DMS53 treated with DMSO at 0.1 percent for 48 hours (cell line): ENCODE data around the gene DYNLRB1.
"Not testable (repeated sequence)": the region's sequence is repeated elsewhere in the genome, so short reads cannot be mapped to it uniquely, and the experiment has no call there.

Experiments used
- DNase-seq: peaks from one replicate; lab custom pipeline; 2025; ENCODE audit not compliant: unreplicated experiment; lab: John Stamatoyannopoulos, UW

DYNLRB1 gene

DNA sequence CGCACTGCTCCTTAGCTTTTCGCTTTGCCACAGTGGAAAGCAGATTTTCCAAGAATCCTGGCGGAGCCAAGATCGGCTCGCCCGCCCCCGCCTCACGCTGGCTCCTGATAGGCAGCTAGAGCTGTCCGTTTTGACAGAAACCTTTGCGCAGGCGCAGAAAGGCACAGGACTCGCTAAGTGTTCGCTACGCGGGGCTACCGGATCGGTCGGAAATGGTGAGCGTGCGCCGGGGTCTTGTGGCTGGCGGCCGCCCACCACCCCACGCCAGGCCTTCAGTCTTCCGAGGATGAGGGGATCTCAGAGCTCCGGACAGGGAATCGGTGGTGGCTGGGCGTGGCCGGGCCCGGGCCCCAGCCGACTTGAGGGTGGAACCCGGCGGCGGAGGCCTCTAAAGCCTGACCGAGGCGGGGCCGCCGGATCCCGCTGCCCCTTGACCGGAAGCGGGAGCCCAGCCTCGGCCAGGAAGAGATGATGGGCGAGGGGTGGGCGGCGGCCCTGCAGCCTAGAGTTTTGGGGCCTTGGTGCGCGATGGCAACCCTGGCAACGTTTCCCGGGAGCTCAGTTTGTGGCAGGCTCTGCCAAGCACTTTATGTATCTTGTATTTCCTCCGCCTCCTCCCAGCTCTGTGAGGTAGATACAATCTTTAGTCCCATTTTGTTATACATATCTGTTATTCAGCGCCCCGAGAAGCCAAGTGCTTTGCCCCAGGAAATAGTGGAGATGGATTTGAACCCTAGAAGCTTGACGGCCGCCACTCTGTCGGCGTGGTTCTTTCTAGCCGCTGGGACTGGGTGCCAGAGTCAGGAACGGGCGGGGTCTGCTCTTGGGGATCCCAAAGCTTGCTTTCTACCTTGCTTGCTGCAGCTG is at the start of gene DYNLRB1:
TSS of gene DYNLRB1 (plus strand) at position 176 of the 867 bp plus-strand sequence. CDS start at position 213, 37 bp downstream.
- peak; percentile 87 for DNase-seq

DNA sequence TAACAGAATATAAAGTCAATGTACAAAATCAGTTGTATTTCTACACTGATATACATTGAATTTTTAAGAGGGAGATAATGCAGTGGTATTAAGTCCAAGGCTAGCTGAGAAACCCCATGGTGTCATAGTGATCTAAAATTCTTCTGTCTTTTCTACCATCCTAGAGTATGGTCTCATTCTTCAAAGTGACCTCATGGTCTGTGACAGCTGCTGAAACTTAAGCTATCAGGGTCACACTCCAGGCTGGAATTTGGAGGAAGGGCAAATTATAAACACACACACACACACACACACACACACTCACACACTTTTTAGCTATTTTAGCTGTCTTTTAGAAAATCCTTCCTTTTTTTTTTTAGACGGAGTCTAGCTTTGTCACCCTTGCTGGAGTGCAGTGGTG is 47.3 kb upstream of the DYNLRB1 start:
- no peak for DNase-seq

DNA sequence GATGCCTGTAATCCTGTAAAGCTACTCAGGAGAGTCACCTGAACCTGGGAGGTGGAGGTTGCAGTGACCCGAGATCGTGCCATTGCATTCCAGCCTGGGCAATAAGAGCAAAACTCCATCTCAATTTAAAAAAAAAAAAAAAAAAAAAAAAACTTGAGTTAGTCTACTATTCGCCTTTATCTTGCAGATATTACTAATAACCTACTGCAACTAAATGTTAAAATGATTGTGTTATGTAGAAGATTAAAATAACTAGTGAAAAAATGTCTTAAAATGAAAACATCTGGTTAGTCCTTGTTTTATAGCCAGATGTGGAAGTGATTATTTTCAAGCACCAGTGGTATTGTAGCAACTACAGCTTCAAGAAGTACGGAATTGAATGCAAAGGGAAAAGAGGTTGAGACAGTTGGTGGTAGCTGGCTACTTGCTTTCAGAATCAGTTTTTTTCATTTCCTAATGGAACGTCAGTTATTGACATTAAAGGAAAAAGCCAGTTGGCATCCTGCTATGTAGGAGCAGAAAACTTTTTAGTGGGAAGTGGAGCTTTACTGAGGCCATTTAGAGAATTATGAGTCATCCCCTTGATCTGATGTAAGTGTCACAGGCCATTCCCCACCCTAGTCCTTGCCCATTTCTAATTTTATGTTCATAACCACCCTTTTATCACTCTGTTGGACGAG is 43.8 kb upstream of the DYNLRB1 start:
- DNase-seq = no peak

DNA sequence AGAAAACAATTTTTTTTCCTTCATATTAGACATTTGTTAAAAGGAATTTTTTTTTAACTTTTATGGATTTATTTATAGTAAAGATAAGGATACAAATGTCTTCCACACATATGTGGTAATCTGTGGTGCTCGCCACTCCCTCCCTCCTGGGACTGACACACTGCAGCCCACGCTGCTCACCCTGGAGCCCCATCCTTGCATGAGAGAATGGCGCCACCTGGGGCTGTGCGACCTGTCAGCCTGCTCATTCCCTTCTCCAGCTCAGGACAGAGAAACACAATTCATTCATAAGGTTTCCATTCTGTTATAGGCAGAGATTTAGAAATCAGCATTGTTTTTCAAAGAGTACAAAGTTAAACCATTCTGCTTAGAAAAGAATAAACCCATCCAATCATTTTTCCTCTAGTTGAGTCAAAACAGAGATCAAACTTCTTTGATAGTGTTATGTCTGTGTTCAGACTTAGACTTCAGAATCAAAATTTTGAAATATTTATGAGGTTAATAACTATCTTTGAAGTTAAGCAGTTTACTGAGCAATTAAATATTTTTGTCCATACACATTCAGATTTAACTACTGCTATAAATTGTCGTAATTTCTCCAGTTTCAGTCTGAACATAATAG is 42.8 kb upstream of the DYNLRB1 start:
- peak; percentile 18 for DNase-seq

DNA sequence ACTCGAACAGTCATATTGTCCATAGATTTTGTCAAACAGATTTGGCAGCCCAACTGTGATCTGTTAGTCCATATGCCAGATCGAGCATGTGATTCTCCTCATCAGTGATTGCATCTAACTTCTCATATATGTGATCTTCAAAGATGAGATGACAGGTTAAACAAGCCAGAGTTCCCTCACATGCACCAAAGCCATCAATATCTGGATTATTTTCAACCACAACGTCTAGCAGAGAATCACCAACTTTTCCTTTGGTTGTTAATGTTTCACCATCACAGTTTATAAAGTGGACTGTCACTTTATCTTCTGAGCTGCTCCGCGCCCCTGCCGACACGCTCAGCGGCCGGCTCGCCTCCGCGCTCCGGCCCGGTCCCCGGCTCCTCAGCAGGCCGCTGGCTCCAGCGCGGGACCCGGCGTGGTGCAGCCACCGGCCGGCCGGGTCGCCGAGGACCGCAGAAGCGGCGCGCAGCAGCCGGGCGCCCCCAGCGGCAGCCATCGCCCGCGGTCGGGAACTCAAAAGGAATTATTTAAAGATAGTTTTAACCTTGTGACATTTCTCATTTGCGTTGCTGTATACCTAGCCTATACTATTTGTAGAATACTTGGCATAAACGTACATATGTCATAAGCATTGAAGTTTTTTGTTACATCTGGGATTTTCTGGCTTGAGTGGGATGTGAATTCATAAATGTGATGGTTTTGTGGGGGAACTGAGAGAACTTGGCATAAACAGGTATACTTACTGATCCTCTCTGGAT is 40.1 kb upstream of the DYNLRB1 start:
- DNase-seq = no peak

DNA sequence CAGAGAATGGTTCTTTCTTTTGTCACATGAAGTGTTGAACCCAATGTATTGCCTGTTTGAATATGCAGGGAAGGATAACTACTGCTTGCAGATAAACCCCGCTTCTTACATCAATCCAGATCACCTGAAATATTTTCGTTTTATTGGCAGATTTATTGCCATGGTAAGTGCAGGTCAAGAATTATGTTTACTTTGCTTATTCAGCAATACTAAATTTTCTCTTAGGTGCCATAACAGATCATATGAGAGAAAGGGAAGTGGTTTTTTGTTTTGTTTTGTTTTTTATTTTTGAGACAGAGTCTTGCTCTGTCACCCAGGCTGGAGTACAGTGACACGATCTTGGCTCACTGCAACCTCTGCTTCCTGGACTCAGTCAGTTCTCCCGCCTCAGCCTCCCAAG is 36.6 kb upstream of the DYNLRB1 start:
- no peak for DNase-seq

DNA sequence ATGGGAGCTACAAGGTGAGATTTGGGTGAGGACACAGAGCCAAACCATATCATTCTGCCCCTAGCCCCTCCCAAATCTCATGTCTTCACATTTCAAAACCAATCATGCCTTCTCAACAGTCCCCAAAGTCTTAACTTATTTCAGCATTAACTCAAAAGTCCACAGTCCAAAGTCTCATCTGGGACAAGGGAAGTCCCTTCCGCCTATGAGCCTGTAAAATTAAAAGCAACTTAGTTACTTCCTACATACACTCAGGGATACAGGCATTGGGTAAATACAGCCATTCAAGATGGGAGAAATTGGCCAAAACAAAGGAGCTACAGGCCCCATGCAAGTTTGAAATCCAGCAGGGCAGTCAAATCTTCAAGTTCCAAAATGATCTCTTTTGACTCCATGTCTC is 34.1 kb upstream of the DYNLRB1 start:
- DNase-seq = not testable (repeated sequence)

DNA sequence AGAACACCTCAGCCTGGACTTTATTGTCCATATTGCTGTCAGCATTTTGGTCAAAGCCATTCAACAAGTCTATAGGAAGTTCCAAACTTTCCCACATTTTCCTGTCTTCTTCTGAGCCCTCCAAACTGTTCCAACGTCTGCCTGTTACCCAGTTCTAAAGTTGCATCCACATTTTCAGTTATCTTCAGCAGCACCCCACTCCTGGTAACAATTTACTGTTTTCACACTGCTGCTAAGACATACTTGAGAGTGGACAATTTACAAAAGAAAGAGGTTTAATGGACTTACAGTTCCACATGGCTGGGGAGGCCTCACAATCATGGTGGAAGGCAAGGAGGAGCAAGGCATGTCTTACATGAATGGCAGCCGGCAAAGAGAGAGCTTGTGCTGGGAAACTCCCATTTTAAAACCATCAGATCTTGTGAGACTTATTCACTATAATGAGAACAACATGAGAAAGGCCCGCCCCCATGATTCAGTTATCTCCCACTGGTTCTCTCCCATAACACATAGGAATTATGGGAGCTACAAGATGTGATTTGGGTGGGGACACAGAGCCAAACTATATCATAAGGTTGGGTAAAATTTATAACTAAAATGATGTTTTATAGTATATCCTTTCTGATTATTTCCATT is 32.5 kb upstream of the DYNLRB1 start:
- not testable (repeated sequence) for DNase-seq

DNA sequence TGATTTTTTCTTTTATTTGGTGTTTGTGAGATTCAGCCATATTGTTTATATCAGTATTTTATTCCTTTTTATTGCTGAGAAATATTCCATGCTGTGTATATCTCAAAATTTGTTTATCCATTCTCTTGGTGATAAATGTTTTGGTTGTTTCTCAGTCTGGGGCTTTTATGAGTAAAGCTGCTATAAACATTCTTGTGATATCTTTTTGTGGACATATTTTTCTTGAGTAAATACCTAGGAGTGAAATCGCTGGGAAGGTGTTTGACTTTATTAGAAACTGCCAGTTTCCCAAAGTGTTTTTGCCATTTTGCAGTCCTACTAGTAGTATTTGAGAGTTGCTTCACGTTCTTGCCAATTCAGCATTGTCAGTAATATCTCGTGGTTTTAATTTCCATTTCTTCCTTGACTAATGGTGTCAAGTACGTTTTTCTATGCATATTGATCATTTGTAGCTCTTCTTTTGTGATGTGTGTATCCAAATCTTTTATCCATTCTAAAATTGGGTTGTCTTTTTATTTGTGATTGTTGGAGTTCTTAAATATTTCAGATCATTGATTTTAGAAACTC is 31.1 kb upstream of the DYNLRB1 start:
- DNase-seq = no peak

DNA sequence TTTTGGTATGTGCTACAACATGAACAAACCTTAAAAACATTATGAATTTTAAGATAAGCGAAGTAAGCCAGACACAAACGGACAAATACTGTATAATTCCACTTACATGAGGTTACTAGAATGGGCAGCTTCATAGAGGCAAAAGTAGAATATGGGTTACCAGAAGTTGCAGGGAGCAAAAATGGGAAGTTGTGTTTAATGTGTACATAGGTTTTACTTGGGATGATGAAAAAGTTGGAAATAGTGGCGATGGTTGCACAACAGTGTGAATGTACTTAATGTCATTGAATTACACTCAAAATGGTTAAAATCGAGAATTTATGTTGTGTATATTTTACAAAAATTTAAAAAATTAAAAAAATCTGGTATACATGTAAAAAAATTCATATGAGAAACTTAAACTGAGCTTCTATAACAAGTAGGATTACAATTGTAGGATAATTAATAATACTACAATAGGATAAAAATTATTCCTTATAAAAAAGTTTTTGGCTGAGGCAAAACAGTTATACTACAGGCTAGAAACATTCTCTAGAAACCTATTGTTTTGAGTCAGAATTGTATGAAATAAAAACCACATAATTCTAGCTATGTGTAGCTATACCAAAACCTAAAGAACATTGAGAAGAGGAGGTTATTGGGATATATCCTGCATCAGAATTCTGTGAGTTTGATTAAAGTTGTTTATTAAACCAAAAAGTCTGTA is 24.8 kb upstream of the DYNLRB1 start:
- DNase-seq = no peak

DNA sequence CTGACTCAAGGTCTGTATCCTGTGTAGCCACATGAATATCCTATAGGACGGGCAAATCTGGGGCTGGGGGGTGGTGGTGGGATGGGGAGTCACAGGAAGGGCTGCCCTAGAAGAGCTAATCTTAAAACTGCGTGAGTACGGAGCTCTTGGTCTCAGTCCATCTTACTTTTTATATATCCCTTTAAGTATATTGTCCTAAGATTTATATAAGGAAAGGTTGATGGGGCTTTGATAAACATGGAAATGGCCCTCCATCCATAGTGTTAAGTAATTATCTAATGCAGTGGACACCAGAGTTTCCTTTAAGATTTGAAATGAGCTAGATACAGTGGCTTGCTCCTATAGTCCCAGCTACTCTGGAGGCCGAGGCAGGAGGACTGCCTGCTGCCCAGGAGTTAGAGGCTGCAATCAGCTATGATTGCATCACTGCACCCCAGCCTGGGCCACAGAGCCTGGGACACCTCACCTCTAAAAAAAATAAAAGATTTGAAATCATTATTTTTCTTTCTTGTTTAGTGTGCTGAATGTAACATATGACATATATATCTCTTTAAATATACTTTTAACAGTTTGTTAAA is 24.2 kb upstream of the DYNLRB1 start:
- no peak for DNase-seq

DNA sequence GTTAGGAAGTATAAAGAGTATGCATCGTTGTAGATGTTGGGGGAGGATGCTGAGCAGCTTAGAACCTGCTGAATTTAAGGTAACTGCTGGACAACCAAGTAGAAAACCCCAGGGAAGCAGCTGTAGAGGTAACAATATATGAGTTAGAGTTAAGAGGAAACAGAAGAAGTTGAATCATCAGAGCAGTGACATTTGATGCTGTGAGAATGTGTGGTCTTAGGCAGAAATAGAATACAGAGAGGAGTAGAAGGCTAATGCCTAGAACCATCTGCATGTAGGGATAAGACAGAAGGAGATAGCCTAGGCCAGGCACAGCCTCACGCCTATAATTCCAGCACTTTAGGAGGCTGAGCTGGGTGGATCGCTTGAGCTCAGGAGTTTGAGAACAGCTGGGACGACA is 22.6 kb upstream of the DYNLRB1 start:
- DNase-seq = no peak

DNA sequence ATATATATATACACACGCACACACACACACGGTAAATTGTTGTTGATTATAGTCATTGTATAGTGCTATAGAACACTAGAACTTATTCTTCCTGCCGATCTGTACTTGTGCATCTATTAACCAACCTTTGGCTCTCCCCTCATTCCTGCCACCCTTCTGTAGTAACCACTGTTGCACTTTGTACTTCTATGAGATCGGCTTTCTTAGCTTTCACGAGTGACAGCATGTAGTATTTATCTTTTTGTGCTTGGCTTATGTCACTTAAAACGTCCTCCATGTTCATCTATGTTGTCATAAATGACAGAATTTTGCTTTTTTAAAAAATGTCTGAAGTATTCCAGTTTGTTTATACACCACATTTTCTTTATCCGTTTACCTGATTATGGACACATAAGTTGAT is 20.9 kb upstream of the DYNLRB1 start:
- no peak for DNase-seq

DNA sequence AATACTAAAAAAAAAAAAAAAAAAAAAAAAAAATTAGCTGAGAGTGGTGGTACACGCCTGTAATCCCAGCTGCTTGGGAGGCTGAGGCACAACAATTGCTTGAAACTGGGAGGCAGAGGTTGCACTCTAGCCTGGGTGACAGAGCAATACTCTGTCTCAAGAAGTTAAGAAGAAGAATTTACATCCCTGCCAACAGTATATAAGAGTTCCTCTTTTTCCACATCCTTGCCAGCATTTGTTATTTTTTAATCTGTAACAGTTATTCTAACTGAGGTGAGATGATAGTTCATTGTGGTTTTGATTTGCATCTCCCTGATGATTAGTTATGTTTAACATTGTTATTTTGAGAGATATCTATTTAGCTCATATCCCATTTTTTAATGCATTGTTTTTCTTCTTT is 20.3 kb upstream of the DYNLRB1 start:
- DNase-seq = no peak

DNA sequence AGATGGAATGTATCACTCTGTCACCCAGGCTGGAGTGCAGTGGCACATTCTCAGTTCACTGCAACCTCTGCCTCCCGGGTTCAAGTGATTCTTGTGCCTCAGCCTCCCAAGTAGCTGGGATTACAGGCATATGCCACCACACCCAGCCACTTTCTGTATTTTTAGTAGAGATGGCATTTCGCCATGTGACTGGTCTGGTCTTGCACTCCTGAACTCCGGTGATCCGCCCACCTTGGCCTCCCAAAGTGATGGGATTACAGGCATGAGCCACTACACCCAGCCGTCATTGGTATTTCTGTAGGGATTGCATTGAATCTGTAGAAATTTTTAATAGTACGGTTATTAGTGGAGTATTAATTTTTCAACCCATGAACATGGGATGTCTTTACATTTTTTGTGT is 18.6 kb upstream of the DYNLRB1 start:
- not testable (repeated sequence) for DNase-seq

DNA sequence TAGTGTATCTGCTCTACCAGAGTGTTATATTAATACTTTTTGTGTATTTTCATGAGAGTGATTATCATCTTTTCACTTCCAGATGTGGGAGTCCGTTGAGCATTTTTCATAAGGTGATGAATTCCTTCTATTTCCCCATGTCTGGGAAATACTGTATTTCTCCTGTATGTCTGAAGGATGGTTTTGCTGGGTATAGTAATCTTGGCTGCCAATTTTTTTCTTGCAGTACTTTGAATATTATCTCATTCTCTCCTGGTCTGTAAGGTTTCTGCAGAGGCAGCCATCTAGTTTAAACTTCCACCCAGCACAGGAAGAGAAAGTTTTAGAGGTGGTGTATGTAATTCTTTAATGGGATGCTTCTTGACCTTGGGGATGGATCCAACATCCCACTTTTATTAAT is 15.4 kb upstream of the DYNLRB1 start:
- no peak for DNase-seq

DNA sequence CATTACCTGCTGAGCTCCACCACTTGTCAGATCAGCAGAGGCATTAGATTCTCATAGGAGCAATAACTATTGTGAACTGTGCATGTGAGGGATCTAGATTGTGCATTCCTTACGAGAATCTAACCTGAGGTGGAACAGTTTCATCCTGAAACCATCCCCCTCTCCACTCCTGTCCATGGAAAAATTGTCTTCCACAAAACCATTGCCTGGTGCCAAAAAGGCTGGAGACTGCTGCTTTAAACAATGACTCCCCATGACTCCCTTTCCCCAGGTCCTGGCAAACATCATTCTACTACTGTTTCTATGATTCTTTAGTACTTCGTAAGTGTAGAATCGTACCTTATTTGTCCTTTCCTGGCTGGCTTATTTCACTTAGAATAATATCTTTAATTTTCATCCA is 9.7 kb upstream of the DYNLRB1 start:
- no peak for DNase-seq

DNA sequence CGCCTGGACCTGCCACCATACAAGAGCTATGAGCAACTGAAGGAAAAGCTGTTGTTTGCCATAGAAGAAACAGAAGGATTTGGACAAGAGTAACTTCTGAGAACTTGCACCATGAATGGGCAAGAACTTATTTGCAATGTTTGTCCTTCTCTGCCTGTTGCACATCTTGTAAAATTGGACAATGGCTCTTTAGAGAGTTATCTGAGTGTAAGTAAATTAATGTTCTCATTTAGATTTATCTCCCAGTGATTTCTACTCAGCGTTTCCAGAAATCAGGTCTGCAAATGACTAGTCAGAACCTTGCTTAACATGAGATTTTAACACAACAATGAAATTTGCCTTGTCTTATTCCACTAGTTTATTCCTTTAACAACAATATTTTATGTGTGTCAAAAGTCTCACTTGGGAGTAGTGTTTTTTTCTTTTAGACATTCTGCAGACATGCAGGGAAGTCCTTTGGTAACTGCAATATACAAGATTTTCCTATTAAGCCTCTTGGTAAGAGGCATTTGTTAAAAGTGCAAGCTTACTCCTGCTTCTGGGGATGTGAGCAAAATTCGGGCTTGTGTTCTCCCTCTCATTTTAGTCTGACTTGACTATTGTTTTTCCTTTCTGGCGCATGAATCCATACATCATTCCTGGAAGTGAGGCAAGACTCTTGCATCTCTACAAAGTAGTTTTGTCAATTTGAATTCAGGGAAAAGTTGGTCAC is 8.4 kb upstream of the DYNLRB1 start:
- no peak for DNase-seq

DNA sequence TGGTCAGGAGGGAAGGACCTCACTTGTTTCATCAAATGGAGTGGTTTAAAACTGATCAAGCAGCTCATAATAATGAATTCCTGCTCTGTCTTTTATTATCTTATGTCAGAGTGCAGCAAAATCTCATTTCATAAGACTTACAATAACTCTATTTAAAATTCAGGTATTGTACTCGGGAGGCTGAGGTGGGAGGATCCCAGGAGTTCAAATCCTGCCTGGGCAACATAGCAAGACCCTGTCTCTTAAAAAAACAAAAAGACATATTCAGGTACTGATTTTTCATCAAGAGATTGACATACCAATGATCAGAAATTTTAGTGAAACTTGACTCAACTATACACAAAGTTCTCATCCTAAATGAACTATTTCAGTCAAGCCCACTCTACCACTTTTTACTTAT is 5.6 kb upstream of the DYNLRB1 start:
- DNase-seq = no peak
